Activated CD4-positive, alpha-beta T cell treated with anti-CD3 and anti-CD28 coated beads, Interleukin-2, amount 50 U/mL, for 1 hour (primary cell): ENCODE measurements around the gene IL20.

Experiments
- DNase-seq: peaks from one replicate; pipeline ENCODE4 v3.0.0-alpha.2; 2020

Gene IL20, protein sequence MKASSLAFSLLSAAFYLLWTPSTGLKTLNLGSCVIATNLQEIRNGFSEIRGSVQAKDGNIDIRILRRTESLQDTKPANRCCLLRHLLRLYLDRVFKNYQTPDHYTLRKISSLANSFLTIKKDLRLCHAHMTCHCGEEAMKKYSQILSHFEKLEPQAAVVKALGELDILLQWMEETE

GRCh38 chr1:206864939-206865671, at the start of gene IL20:
Gene IL20 (plus strand): TSS chr1:206865623. CDS start chr1:206865853, 230 bp downstream.
- DNase-seq: peak; percentile 90

- no peak for DNase-seq
Observed at GRCh38 chr1:206816390-206817287, 48.8 kb upstream of the IL20 start.

DNA sequence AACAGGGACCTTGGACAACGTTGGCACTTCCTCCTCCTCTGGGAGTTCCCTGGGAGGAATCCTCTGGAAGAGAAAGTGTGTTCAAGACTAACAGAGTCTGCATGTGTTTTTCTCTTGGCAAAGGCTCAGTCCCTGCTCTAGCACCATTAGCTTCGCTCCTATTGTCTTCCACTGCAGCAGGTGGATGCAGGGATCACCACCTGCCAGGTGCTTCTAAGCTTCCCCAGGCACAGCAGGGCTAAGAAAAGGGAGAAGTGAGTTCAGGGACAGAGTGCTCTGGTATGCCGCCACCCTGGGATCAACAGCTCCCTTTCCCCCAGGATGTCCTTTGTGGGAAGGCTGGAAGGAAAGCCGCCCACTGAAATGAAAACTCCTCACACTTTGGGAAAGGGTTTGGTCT, 43.9 kb upstream of the IL20 start:
- no peak for DNase-seq

- DNase-seq: no peak
Observed at GRCh38 chr1:206823727-206824126, 41.7 kb upstream of the IL20 start.

- DNase-seq: no peak
Observed at GRCh38 chr1:206824331-206824730, 41.1 kb upstream of the IL20 start.

DNA sequence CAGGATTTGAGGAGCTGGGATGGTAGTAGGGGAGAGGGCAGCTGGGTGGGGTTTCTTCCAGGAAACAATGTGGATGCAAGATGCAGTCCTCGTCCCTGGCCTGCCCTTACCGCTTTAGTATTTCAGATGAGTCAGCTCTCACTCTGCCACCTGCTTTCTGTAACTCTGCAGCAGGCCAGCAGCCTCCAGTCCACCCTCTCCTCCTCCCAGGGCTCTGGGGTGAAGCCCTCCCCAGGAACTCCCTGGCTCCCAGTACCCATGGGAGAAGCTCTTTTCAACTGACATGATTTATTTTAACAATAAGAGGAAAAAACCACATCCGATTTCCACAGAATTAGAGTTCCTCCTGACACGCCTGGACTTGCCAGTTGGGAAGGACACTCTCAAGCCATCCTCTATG, 39.0 kb upstream of the IL20 start:
- no peak for DNase-seq

DNA sequence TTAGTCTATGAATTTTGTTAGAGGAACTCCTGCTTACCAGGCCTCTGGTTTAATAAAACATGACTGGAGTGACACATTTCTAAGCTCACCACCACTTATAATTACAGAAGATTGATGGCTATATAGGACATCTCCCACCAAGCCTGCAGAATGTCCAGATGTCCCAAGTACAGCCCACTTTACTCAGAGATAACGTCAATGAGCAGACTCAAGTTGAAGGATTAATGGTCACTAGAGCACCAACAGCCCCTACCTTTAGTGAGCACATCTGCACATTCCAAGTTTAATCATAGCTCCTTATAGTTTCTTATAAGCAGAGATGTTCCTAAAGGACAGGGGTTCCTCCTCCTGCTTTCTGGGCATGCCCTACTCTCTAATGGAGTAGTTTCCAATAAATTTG, 37.4 kb upstream of the IL20 start:
- DNase-seq: no peak

DNA sequence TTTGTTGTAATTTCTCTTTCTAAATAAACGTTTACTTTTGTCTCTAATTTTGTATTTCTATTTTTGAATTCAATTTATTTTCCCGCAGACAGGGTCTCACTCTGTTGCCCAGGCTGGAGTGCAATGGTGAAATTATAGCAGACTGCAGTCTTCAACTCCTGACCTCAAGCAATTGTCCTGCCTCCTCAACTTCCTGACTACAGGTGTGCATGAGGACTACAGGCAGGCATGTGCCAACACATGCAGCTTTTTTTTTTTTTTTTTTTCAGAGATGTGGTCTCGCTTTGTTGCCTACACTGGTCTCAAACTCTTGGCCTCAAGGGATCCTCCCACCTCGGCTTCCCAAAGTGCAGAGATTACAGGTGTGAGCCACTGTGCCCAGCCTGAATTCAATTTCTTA, 36.7 kb upstream of the IL20 start:
- DNase-seq: no peak

DNA sequence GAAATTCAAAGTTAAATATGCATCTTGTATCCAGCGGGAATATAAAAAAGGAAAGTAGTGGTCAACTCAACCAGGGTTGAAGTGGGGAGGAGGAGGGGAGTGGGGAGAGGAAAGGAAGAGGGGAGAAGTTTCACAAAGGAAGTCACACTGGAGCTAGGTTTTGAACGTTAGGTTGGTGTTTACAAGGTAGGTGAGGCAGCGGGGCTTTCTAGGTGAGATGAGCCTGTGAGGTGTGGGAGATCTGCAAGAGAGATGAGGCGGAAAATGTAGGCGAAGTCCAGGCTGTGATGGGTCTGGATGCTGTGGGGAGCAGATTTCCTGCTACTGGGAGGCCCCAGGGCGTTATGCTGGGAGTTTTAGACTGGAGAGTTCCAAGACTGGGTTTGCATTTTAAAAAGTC, 36.1 kb upstream of the IL20 start:
- no peak for DNase-seq

DNA sequence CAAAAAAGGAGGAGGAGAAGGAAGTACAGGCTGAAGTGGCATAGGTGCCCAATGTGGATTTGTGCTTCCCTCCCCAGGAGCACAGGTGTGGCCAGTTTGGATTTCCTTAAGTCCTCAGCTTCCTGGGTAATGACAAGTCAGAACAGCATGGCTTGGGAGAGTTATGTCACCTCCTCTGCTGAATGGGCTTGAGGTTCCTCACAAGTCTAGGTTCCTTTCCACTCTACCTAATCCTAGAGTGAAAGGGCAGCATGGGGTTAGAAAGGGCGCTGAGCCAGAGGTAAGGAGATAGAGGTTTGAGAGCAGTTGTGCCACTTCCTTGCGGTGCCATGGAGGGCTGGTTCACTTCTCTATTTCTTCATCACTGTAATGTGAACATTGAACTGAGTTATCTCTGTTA, 35.5 kb upstream of the IL20 start:
- no peak for DNase-seq

- DNase-seq: no peak
Observed at GRCh38 chr1:206831650-206832049, 33.8 kb upstream of the IL20 start.

DNA sequence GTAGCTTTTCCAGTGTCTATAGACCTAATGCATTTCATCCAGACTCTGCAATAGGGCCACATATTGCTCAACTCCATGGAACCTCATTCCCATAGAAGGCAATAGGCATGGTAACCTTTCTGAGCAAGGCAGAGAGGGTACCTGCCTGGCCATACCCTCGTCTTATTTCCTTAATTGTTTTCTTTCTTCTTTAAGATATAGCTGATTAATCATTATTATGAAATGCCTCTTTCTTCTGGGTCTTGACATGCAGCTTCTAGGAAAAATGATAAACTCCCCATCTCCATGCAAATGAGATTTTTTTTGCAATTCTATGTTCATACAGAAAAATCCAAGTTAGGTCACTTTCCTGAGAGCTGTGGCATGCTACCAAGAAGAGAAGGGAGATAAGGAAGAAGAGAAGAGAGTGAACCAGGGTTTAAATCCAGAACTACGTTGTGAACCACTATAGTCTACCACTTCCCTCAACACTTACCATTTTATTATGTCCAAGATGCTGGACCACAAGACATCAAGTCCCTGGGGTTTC, 33.0 kb upstream of the IL20 start:
- no peak for DNase-seq

- DNase-seq: no peak
Observed at GRCh38 chr1:206833106-206833680, 32.2 kb upstream of the IL20 start.

GRCh38 chr1:206833801-206834200, 31.6 kb upstream of the IL20 start:
- no peak for DNase-seq

GRCh38 chr1:206834217-206834616, 31.2 kb upstream of the IL20 start:
- DNase-seq: no peak

- DNase-seq: no peak
Observed at GRCh38 chr1:206834711-206835110, 30.7 kb upstream of the IL20 start.

DNA sequence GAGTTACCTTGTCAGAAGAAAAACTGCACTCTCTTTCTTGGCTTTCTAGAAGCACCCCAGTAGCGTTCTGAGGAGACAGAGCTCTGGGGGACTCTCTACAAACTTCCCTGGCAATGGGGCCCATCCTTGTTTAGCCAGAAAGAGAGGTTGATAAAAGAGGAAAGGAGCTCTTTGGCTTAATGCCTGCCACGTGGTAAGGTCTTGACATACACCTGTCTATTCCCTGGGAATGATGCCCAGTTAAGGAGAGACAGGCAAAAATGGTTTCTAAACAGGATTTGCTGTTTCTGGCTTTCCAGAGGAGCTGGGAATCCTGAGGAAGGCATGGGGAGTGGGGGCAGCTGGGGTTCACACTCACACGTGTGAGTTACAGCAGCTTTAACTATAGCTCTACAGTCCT, 30.2 kb upstream of the IL20 start:
- no peak for DNase-seq

DNA sequence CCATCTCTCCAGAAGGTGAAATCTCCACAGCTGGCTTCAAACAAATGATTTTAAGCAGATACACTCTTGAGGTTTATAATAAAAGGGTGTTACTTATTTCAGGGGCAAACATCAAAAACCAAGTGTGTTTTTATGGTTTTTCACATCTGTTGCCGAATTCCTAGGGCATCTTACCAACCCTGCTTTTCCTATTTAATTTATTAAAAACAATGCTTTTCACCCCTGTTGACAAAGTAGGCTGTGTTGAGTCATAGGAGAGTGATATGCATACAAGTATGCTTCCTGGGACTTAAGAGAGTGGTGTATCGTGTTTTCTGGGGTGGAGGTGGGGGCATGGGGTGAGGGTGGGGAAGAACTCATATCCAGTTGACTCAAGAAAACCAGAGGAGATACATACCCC, 29.3 kb upstream of the IL20 start:
- DNase-seq: no peak

DNA sequence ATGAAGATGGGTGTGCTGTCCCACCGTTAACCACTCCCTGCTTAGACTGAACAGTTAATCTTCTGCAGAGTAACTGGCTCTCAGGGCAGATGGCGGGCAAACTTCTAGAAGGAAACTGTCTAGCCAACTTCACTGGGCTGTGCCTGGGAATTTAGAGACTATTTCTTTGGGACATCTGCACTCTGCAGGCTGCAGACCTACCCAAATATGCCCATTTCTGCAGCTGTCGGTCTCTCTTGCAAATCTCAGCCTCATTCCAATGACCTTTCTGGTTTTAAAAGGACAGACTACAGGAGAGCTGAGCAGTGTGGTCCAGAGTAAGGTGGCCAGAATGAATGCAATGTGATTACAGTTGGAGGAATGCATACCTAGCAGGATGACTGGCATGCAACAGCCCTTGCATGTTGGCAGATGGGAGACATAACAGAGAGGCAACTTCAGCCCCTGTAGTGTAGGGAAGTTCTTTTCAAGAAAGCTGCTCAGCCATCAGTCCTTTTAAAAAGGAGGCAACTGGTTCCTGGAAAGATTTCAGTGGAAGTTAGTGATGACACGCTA, 26.3 kb upstream of the IL20 start:
- DNase-seq: no peak

GRCh38 chr1:206839857-206840256, 25.6 kb upstream of the IL20 start:
- DNase-seq: no peak

DNA sequence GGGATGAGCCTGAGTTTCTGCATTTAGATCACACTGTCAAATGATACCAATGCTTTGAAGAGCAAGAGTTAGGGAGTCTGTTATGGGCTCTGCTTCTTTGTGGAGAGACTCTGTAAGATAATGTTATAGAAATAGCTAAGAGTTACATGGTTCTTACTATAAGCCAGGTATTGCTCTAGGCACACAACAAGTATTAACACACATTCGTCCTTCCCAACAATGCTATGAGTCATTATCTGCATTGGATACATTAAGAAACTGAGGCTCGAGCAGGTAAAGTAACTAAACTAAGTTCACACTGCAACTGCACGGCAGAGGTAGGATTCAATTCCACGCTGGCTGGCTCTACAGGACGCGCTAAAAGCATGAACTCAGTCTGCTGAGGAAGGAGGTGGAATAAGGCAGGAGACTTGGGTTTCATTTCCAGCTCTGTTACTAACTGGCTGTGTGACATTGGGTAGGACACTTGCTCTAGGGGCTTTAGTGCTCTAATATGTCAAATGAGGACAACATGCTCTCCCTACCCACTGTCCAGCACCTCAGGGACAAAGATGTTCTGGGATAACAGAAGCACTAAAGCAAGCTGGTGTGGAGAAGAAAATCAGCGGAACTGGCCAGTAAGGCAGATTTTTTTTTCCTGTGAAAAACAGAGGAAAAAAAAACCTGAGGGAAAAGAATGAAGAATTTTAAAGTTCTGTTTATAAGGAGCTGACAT, 23.7 kb upstream of the IL20 start:
- DNase-seq: no peak

- no peak for DNase-seq
Observed at GRCh38 chr1:206842854-206843253, 22.6 kb upstream of the IL20 start.
